NB4 (cell line): Measurements from ENCODE around the gene KCNH4.

Source experiments
- MYC ChIP-seq: IDR thresholded peaks from 2 replicates; pipeline ENCODE4 v1.6.1; 2011; ENCODE audit warnings: low read depth, low read length
- POLR2A ChIP-seq: IDR thresholded peaks from 2 replicates; pipeline ENCODE4 v1.6.1; 2011; ENCODE audit warnings: mild to moderate bottlenecking; ENCODE audit not compliant: insufficient read length; ENCODE audit errors: extremely low read depth
- TF ChIP-seq, protein P1 (sequence below): IDR thresholded peaks from one replicate; pipeline ENCODE4 v1.5.1; 2012; ENCODE audit warnings: low read depth, low read length
- TF ChIP-seq, protein P2 (sequence below): IDR thresholded peaks from 2 replicates; pipeline ENCODE4 v1.6.1; 2011; ENCODE audit warnings: low read depth, low read length

DNA sequence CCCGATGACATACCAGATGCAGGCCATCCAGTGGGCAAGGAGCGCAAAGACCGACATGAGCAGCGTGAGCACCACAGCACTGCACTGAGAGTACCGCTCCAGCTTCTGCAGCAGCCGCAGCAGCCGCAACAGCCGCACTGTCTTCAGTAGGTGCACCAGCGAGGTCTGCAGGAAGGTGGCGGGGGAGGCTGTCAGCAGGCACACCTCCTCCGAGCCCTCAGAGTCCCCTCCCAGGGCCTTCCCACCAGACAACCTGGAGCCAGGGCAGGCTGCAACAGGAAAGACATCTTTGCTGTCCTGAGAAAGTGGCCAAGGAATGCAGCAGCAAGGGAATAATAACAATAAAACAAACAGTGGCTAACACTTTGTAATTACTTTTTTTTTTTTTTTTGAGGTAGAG, 9.1 kb downstream of the KCNH4 start:
- TF ChIP-seq, protein P1, sequence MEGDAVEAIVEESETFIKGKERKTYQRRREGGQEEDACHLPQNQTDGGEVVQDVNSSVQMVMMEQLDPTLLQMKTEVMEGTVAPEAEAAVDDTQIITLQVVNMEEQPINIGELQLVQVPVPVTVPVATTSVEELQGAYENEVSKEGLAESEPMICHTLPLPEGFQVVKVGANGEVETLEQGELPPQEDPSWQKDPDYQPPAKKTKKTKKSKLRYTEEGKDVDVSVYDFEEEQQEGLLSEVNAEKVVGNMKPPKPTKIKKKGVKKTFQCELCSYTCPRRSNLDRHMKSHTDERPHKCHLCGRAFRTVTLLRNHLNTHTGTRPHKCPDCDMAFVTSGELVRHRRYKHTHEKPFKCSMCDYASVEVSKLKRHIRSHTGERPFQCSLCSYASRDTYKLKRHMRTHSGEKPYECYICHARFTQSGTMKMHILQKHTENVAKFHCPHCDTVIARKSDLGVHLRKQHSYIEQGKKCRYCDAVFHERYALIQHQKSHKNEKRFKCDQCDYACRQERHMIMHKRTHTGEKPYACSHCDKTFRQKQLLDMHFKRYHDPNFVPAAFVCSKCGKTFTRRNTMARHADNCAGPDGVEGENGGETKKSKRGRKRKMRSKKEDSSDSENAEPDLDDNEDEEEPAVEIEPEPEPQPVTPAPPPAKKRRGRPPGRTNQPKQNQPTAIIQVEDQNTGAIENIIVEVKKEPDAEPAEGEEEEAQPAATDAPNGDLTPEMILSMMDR, result no peak
- no peak for TF ChIP-seq POLR2A
- TF ChIP-seq, protein P2, sequence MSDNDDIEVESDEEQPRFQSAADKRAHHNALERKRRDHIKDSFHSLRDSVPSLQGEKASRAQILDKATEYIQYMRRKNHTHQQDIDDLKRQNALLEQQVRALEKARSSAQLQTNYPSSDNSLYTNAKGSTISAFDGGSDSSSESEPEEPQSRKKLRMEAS, result no peak
- no peak for TF ChIP-seq MYC
